Caco-2 (cell line): ENCODE results near the gene CHAC1. TPM values are rescaled to one million over a fixed set of nuclear protein-coding genes. Genes with fewer than 3 reads are reported as not detected.

ENCODE experiments used
- Bru-seq: library from RNA; stranded (reverse); fragments of 400-500 nt; gene quantifications from one replicate; lab custom pipeline; 2021; lab: Mats Ljungman, UMichigan
- BruChase-seq, 2 experiments: library from RNA; stranded (reverse); fragments of 400-500 nt; gene quantifications; one replicate each; lab custom pipeline; 2021; lab: Mats Ljungman, UMichigan
- BruUV-seq: library from RNA; stranded (reverse); fragments of 400-500 nt; replicated peaks from 2 replicates; lab custom pipeline; 2021; lab: Mats Ljungman, UMichigan
- CTCF ChIA-PET: fragments of 300-600 bp; sonication (Branson Sonifier 250); formaldehyde crosslinking; loops from one replicate; lab custom pipeline; 2022; ENCODE audit warnings: antibody characterized with exemption; lab: Charles Lee
- POLR2A ChIA-PET: fragments of 300-600 bp; sonication (Branson Sonifier 250); formaldehyde crosslinking; loops from one replicate; lab custom pipeline; 2022; ENCODE audit warnings: antibody characterized with exemption; lab: Charles Lee
- DNase-seq, 2 experiments: peaks; one replicate each; pipeline versions ENCODE4 v3.0.0 to v3.0.0-alpha.2; 2020 to 2022
- H3K27me3 ChIP-seq: replicated peaks from 2 replicates; pipeline ENCODE4 v1.6.0; 2011; ENCODE audit warnings: low read length; ENCODE audit not compliant: control insufficient read depth, insufficient read depth
- H3K36me3 ChIP-seq: 2 replicates; pipeline ENCODE4 v1.5.1; 2011; ENCODE audit warnings: low read length; ENCODE audit not compliant: control insufficient read depth, insufficient read depth
- H3K4me1 ChIP-seq: fragments of 250-450 bp; sonication (Bioruptor Pico); 2 replicates; pipeline ENCODE4 v1.5.1; 2020; ENCODE audit warnings: mild to moderate bottlenecking
- H3K4me3 ChIP-seq: 2 replicates; pipeline ENCODE4 v1.5.1; 2011; ENCODE audit warnings: low read depth, mild to moderate bottlenecking, control low read depth, low read length
- H3K9me3 ChIP-seq: fragments of 250-450 bp; sonication (Bioruptor Pico); 2 replicates; pipeline ENCODE4 v1.5.1; 2020; ENCODE audit warnings: mild to moderate bottlenecking, moderate library complexity
- H3K27ac Mint-ChIP-seq: one replicate; pipeline ENCODE4 v1.8.0; 2022; ENCODE audit warnings: mixed read lengths; ENCODE audit not compliant: unreplicated experiment
- H3K27me3 Mint-ChIP-seq: one replicate; pipeline ENCODE4 v1.8.0; 2022; ENCODE audit warnings: mixed read lengths; ENCODE audit not compliant: insufficient read depth, unreplicated experiment
- H3K36me3 Mint-ChIP-seq: one replicate; pipeline ENCODE4 v1.8.0; 2022; ENCODE audit warnings: mild to moderate bottlenecking, mixed read lengths; ENCODE audit not compliant: insufficient read depth, unreplicated experiment
- H3K4me1 Mint-ChIP-seq: one replicate; pipeline ENCODE4 v1.8.0; 2022; ENCODE audit warnings: low read depth, mixed read lengths; ENCODE audit not compliant: unreplicated experiment
- H3K4me3 Mint-ChIP-seq: one replicate; pipeline ENCODE4 v1.8.0; 2022; ENCODE audit warnings: mild to moderate bottlenecking, moderate library complexity, mixed read lengths; ENCODE audit not compliant: unreplicated experiment
- H3K9me3 Mint-ChIP-seq: one replicate; pipeline ENCODE4 v1.8.0; 2022; ENCODE audit warnings: mixed read lengths; ENCODE audit not compliant: unreplicated experiment
- CTCF ChIP-seq, 2 experiments: fragments of 200-600 bp in 1 of 2; IDR thresholded peaks; 1 replicate in 1 of 2; 2 replicates in 1 of 2; pipeline versions ENCODE4 v1.5.1 to v1.8.0; 2011 to 2022; ENCODE audit warnings: antibody characterized with exemption in 1 of 2, control low read depth in 1 of 2, inconsistent platforms in 1 of 2, low read depth in 1 of 2, low read length in 1 of 2, mild to moderate bottlenecking in 1 of 2, moderate library complexity in 1 of 2; ENCODE audit not compliant: insufficient read depth in 1 of 2, severe bottlenecking in 1 of 2, unreplicated experiment in 1 of 2
- intact Hi-C: fragments of 100-400 bp; cut with micrococcal nuclease; formaldehyde crosslinking; loops from one replicate; pipeline ENCODE4 v1.10.0; 2022; ENCODE audit not compliant: unreplicated experiment
- long read RNA-seq: library from polyadenylated mRNA; stranded (forward); transcript quantifications from one replicate; pipeline ENCODE4 v2.0.0, GENCODE V29; 2022
- total RNA-seq: library from RNA; stranded (reverse); gene quantifications from 2 replicates; pipeline ENCODE4 v1.2.3, GENCODE V29; 2022

The CHAC1 gene
- total RNA-seq: 54.0 and 55.8 TPM in 2 replicates
- percentile 89 among the genes with signal in this experiment for Bru-seq, nascent RNA
- percentile 89 among the genes with signal in this experiment for BruChase-seq, experiment 1, labeled RNA remaining after a 2-hour chase
- BruChase-seq, experiment 2, labeled RNA remaining after a 6-hour chase: percentile 78 among the genes with signal in this experiment
- long read RNA-seq, transcript CHAC1-202 (3 exons, 1,849 nt): major isoform, 76 of 115 reads
- long read RNA-seq, partial matches to known transcripts: 0 of 115 reads
- long read RNA-seq, other reads (novel, unspliced or antisense): 39 of 115 reads

GRCh38 chr15:40952901-40953712, at the start of gene CHAC1:
Gene CHAC1 (plus strand): TSS chr15:40953471. CDS start chr15:40953584, 113 bp downstream.
- peak; percentile 97 to 98 for DNase-seq
- Mint-ChIP-seq H3K27ac (peak within 1 kb of the TSS; percentile 99), H3K4me3 (peak within 1 kb of the TSS; percentile 89), H3K9me3 (no peaks in the 10 kb centered on the region), H3K27me3 (no peaks in the 10 kb centered on the region), H3K36me3 (peaks cover 59% of the 10 kb centered on the region), H3K4me1 (peaks cover 15% of the 10 kb centered on the region)
- no TSS peak for BruUV-seq
- no peak for TF ChIP-seq CTCF (IDR thresholded peaks at IDR 0.05; ENCODE audit: insufficient read depth in 1 of 2, low read depth in 1 of 2, low read length in 1 of 2, severe bottlenecking in 1 of 2, unreplicated experiment in 1 of 2)
- CTCF ChIA-PET: interaction anchor here (0.8 to 2.5 kb wide), 9 partner anchors 9 to 278 kb away, joined by 3 to 26 read pairs (median 4); partner anchors contain the start of genes CHP1, DLL4, SPINT1 and VPS18
- intact Hi-C loops: loop anchor here (1.0 to 5.0 kb wide), 4 partner anchors 12 to 49 kb away; partner anchors contain the start of gene DLL4
- Histone ChIP-seq H3K9me3 (no peaks in the 10 kb centered on the region), H3K4me3 (peak within 1 kb of the TSS; percentile 94), H3K27me3 (no peaks in the 10 kb centered on the region), H3K4me1 (no peaks in the 10 kb centered on the region), H3K36me3 (no peaks in the 10 kb centered on the region)
- POLR2A ChIA-PET: interaction anchor here (0.6 to 2.2 kb wide), 12 partner anchors 11 to 379 kb away, joined by 3 to 33 read pairs (median 4); partner anchors contain the start of genes CHP1, INO80, NUSAP1 and OIP5

GRCh38 chr15:40904552-40905201, 48.6 kb upstream of the CHAC1 start:
- Mint-ChIP-seq H3K9me3 (no peaks in the 10 kb centered on the region), H3K27ac (peak overlapping the region; percentile 22), H3K4me1 (peaks cover 7% of the 10 kb centered on the region), H3K27me3 (no peaks in the 10 kb centered on the region), H3K36me3 (peaks cover 51% of the 10 kb centered on the region), H3K4me3 (no peak overlapping the region)
- H3K4me3 ChIP-seq: no peak overlapping the region
- no peaks in the 10 kb centered on the region for H3K9me3 ChIP-seq
- CTCF ChIA-PET: interaction anchor here (0.6 to 2.2 kb wide), 13 partner anchors 10 to 1237 kb away, joined by 3 to 18 read pairs (median 6); partner anchors contain the start of genes CHP1, DLL4 and VPS18
- POLR2A ChIA-PET: interaction anchor here (1.5 kb wide), 1 partner anchor 24 kb away, joined by 7 read pairs; the partner anchor contains the start of gene DLL4
- no peak for DNase-seq
- BruUV-seq: no TSS peak
- intact Hi-C loops: loop anchor here (1.0 to 10.0 kb wide), 4 partner anchors 38 to 430 kb away; partner anchors contain the start of genes NUSAP1 and OIP5
- no peaks in the 10 kb centered on the region for H3K27me3 ChIP-seq
- H3K36me3 ChIP-seq: peaks cover 2% of the 10 kb centered on the region; the same call in 1 of the 2 replicates
- peaks cover 28% of the 10 kb centered on the region for H3K4me1 ChIP-seq
- TF ChIP-seq CTCF (IDR thresholded peaks at IDR 0.05; ENCODE audit: insufficient read depth in 1 of 2, low read depth in 1 of 2, low read length in 1 of 2, severe bottlenecking in 1 of 2, unreplicated experiment in 1 of 2): no peak
